Liver (tissue), 9 donors: Measurements from ENCODE around the gene PPP2R2D. TPM values are rescaled to one million over a fixed set of nuclear protein-coding genes. Genes with fewer than 3 reads are reported as not detected.

ENCODE experiments used
- DNase-seq: peaks from one replicate; pipeline ENCODE4 v3.0.0-alpha.2; 2017; ENCODE audit warnings: low spot score
- H3K27ac ChIP-seq, 2 donors: one replicate each; pipeline ENCODE4 v1.7.0; 2013; ENCODE audit warnings: inconsistent platforms in 2 of 2, low read length in 2 of 2, control low read depth in 1 of 2, low read depth in 1 of 2, mild to moderate bottlenecking in 1 of 2
- H3K27me3 ChIP-seq, 4 donors: one replicate each; pipeline versions ENCODE4 v1.6.1 to v1.7.0; 2013; ENCODE audit warnings: low read length in 3 of 4, inconsistent platforms in 1 of 4, mild to moderate bottlenecking in 1 of 4, moderate library complexity in 1 of 4; ENCODE audit not compliant: control insufficient read depth in 4 of 4, insufficient read depth in 4 of 4
- H3K36me3 ChIP-seq, 4 donors: one replicate each; pipeline versions ENCODE4 v1.6.1 to v1.7.0; 2013; ENCODE audit warnings: low read length in 3 of 4, mild to moderate bottlenecking in 3 of 4, low read depth in 1 of 4, moderate library complexity in 1 of 4; ENCODE audit not compliant: control insufficient read depth in 4 of 4, insufficient read depth in 3 of 4
- H3K4me1 ChIP-seq, 4 donors: one replicate each; pipeline versions ENCODE4 v1.6.1 to v1.7.0; 2013; ENCODE audit warnings: low read length in 3 of 4, mild to moderate bottlenecking in 3 of 4, moderate library complexity in 1 of 4; ENCODE audit not compliant: control insufficient read depth in 4 of 4, insufficient read depth in 4 of 4
- H3K4me3 ChIP-seq, 3 donors: one replicate each; pipeline versions ENCODE4 v1.6.1 to v1.7.0; 2013; ENCODE audit warnings: low read length in 3 of 3, control low read depth in 1 of 3, low read depth in 1 of 3, mild to moderate bottlenecking in 1 of 3
- H3K9ac ChIP-seq, 2 donors: one replicate each; pipeline ENCODE4 v1.7.0; 2013; ENCODE audit warnings: low read length in 2 of 2, mild to moderate bottlenecking in 2 of 2, moderate library complexity in 2 of 2, control low read depth in 1 of 2, low read depth in 1 of 2
- H3K9me3 ChIP-seq, 4 donors: one replicate each; pipeline versions ENCODE4 v1.6.1 to v1.7.0; 2013; ENCODE audit warnings: low read length in 3 of 4; ENCODE audit not compliant: control insufficient read depth in 4 of 4
- ATF3 ChIP-seq: IDR thresholded peaks from 2 replicates; pipeline ENCODE4 v1.6.1; 2016; ENCODE audit warnings: antibody characterized with exemption
- CTCF ChIP-seq: fragments of 150-350 bp; IDR thresholded peaks from 2 replicates; pipeline ENCODE4 v1.5.1; 2017; ENCODE audit warnings: improper control_type of control experiment, low read depth, low read length; ENCODE audit not compliant: missing input control
- EGR1 ChIP-seq, 2 donors: IDR thresholded peaks; 2 replicates each; pipeline ENCODE4 v1.6.1; 2016 to 2018; ENCODE audit warnings: antibody characterized with exemption in 2 of 2, low read depth in 2 of 2
- FOXA1 ChIP-seq: IDR thresholded peaks from 2 replicates; pipeline ENCODE4 v1.6.1; 2016; ENCODE audit warnings: antibody characterized with exemption
- FOXA2 ChIP-seq: IDR thresholded peaks from 2 replicates; pipeline ENCODE4 v1.6.1; 2016; ENCODE audit warnings: antibody characterized with exemption
- GABPA ChIP-seq, 2 donors: IDR thresholded peaks in 1 of 2; conservative IDR thresholded peaks in 1 of 2; 2 replicates each; pipeline ENCODE4 v1.6.1; 2016; ENCODE audit warnings: antibody characterized with exemption in 2 of 2, mild to moderate bottlenecking in 1 of 2, moderate library complexity in 1 of 2
- HNF4A ChIP-seq, 2 donors: conservative IDR thresholded peaks; 2 replicates each; pipeline ENCODE4 v1.6.1; 2016; ENCODE audit warnings: antibody characterized with exemption in 2 of 2, mild to moderate bottlenecking in 2 of 2
- HNF4G ChIP-seq: IDR thresholded peaks from 2 replicates; pipeline ENCODE4 v1.6.1; 2016; ENCODE audit warnings: antibody characterized with exemption
- JUND ChIP-seq, 2 donors: IDR thresholded peaks; 2 replicates each; pipeline ENCODE4 v1.6.1; 2016; ENCODE audit warnings: antibody characterized with exemption in 2 of 2
- NR2F2 ChIP-seq: IDR thresholded peaks from 2 replicates; pipeline ENCODE4 v1.6.1; 2016; ENCODE audit warnings: antibody characterized with exemption
- RAD21 ChIP-seq, 2 donors: IDR thresholded peaks; 2 replicates each; pipeline ENCODE4 v1.6.1; 2016; ENCODE audit warnings: antibody characterized with exemption in 2 of 2, mild to moderate bottlenecking in 2 of 2
- REST ChIP-seq: IDR thresholded peaks from 2 replicates; pipeline ENCODE4 v1.6.1; 2016; ENCODE audit warnings: antibody characterized with exemption, mild to moderate bottlenecking
- RXRA ChIP-seq, 2 donors: IDR thresholded peaks; 2 replicates each; pipeline ENCODE4 v1.6.1; 2017 to 2018; ENCODE audit warnings: antibody characterized with exemption in 2 of 2, mild to moderate bottlenecking in 1 of 2
- SP1 ChIP-seq: IDR thresholded peaks from 2 replicates; pipeline ENCODE4 v1.6.1; 2018; ENCODE audit warnings: antibody characterized with exemption, mild to moderate bottlenecking
- TAF1 ChIP-seq: conservative IDR thresholded peaks from 2 replicates; pipeline ENCODE4 v1.6.1; 2016; ENCODE audit warnings: antibody characterized with exemption, mild to moderate bottlenecking
- YY1 ChIP-seq: IDR thresholded peaks from 2 replicates; pipeline ENCODE4 v1.6.1; 2016; ENCODE audit warnings: antibody characterized with exemption, mild to moderate bottlenecking
- ZBTB33 ChIP-seq: IDR thresholded peaks from 2 replicates; pipeline ENCODE4 v1.6.1; 2016; ENCODE audit warnings: antibody characterized with exemption
- WGBS: extraction: QIAGEN DNeasy Blood & Tissue Kit; methylation state at CpG from one replicate; pipeline ENCODE4 v1.1.7; 2013; 5-methylcytosine and 5-hydroxymethylcytosine counted together
- polyA plus RNA-seq, 2 donors: library from polyadenylated mRNA; stranded (reverse) in 1 of 2; unstranded in 1 of 2; fragments of 200-250 nt in 1 of 2; fragments of >200 nt in 1 of 2; fragmentation: Nextera tagmentation in 1 of 2; extraction: Ambion mirVana in 1 of 2; gene quantifications; one replicate each; pipeline versions ENCODE4 v1.2.1 to v1.2.3, GENCODE V29; 2013 to 2015
- total RNA-seq, 2 donors: library from RNA; depleted of rRNA; stranded (reverse); fragments of >200 nt; gene quantifications; one replicate each; pipeline ENCODE4 v1.2.3, GENCODE V29; 2014
- donor health status: healthy.
- donor health status: healthy.
- donor health status: healthy.
- donor health status: healthy.
- donor health status: healthy.

The PPP2R2D gene
- total and polyA plus RNA-seq, 4 donors: 5.9 to 20.5 (median 14.3) TPM

GRCh38 chr10:131909014-131909808, 8.4 kb downstream of the PPP2R2D start:
- H3K36me3 ChIP-seq: peaks cover 0 to 12% (median 1%) of the 10 kb centered on the region in 4 donors
- no peak overlapping the region for H3K27ac ChIP-seq
- no peak overlapping the region for H3K9ac ChIP-seq
- H3K4me1 ChIP-seq: peaks cover 9 to 38% (median 31%) of the 10 kb centered on the region in 4 donors
- 79% methylated on average over 8 of the region's 8 CpGs for WGBS
- H3K4me3 ChIP-seq: no peak overlapping the region
- TF ChIP-seq ATF3: no peak
- TF ChIP-seq GABPA (IDR thresholded peaks at IDR 0.05 in 1 of 2, conservative IDR thresholded peaks at IDR 0.05 in 1 of 2): no peak
- no peak for TF ChIP-seq HNF4A (conservative IDR thresholded peaks at IDR 0.05)
- no peak for TF ChIP-seq EGR1 (IDR thresholded peaks at IDR 0.05; ENCODE audit: low read depth in 2 of 2)
- no peak for TF ChIP-seq JUND (IDR thresholded peaks at IDR 0.05)
- no peak for TF ChIP-seq HNF4G
- TF ChIP-seq FOXA1: no peak
- no peak for TF ChIP-seq REST
- TF ChIP-seq NR2F2: no peak
- TF ChIP-seq CTCF: no peak
- TF ChIP-seq YY1: no peak
- no peak for TF ChIP-seq ZBTB33
- no peak for TF ChIP-seq SP1
- TF ChIP-seq TAF1: no peak
- TF ChIP-seq RXRA (IDR thresholded peaks at IDR 0.05): no peak
- H3K27me3 ChIP-seq: no peaks in the 10 kb centered on the region
- H3K9me3 ChIP-seq: no peaks in the 10 kb centered on the region
- no peak for DNase-seq

GRCh38 chr10:131909929-131910328, 9.1 kb downstream of the PPP2R2D start:
- no peak overlapping the region for H3K27ac ChIP-seq
- H3K4me1 ChIP-seq: peaks cover 5 to 33% (median 25%) of the 10 kb centered on the region in 4 donors
- WGBS: 93% methylated on average over 11 of the region's 11 CpGs
- TF ChIP-seq ATF3 (no peak), TAF1 (no peak), YY1 (no peak), FOXA2 (no peak), NR2F2 (no peak), FOXA1 (no peak), SP1 (no peak), ZBTB33 (no peak), RAD21 (IDR thresholded peaks at IDR 0.05) (no peak), REST (no peak), EGR1 (IDR thresholded peaks at IDR 0.05; ENCODE audit: low read depth in 2 of 2) (no peak)

More at GRCh38 chr10:131909929-131910328, 9.1 kb downstream of the PPP2R2D start:
- H3K4me3 ChIP-seq: no peak overlapping the region
- no peaks in the 10 kb centered on the region for H3K9me3 ChIP-seq
- H3K36me3 ChIP-seq: peaks cover 0 to 12% (median 1%) of the 10 kb centered on the region in 4 donors
- DNase-seq: no peak
- no peaks in the 10 kb centered on the region for H3K27me3 ChIP-seq
- no peak overlapping the region for H3K9ac ChIP-seq
